PFSK-1 (cell line): ENCODE data around the gene GNAT2.

Experiments used
- FOXP2 ChIP-seq: optimal IDR thresholded peaks from 2 replicates; pipeline ENCODE3; 2011; ENCODE audit warnings: borderline replicate concordance, control low read depth, inconsistent platforms; ENCODE audit not compliant: insufficient read depth; ENCODE audit errors: extremely low read length, extremely low read depth
- POLR2AphosphoS5 ChIP-seq: IDR thresholded peaks from 2 replicates; pipeline ENCODE4 v1.6.1; 2012; ENCODE audit warnings: low read depth, mild to moderate bottlenecking, control low read depth, low read length, moderate library complexity
- SIN3A ChIP-seq: IDR thresholded peaks from 2 replicates; pipeline ENCODE4 v1.6.1; 2012; ENCODE audit warnings: mild to moderate bottlenecking, low read length, moderate library complexity, borderline replicate concordance; ENCODE audit not compliant: insufficient read depth
- TAF1 ChIP-seq: IDR thresholded peaks from 2 replicates; pipeline ENCODE4 v1.6.1; 2012; ENCODE audit warnings: low read length, control low read depth, borderline replicate concordance; ENCODE audit not compliant: insufficient read depth
- TF ChIP-seq, protein P1 (sequence below), 2 experiments: IDR thresholded peaks; 2 replicates each; pipeline versions ENCODE4 v1.6.1 to v1.8.0; 2011 to 2012; ENCODE audit warnings: low read depth in 2 of 2, low read length in 2 of 2, control low read depth in 1 of 2, inconsistent platforms in 1 of 2, mild to moderate bottlenecking in 1 of 2, moderate library complexity in 1 of 2; ENCODE audit not compliant: insufficient read depth in 1 of 2

GNAT2 gene

DNA sequence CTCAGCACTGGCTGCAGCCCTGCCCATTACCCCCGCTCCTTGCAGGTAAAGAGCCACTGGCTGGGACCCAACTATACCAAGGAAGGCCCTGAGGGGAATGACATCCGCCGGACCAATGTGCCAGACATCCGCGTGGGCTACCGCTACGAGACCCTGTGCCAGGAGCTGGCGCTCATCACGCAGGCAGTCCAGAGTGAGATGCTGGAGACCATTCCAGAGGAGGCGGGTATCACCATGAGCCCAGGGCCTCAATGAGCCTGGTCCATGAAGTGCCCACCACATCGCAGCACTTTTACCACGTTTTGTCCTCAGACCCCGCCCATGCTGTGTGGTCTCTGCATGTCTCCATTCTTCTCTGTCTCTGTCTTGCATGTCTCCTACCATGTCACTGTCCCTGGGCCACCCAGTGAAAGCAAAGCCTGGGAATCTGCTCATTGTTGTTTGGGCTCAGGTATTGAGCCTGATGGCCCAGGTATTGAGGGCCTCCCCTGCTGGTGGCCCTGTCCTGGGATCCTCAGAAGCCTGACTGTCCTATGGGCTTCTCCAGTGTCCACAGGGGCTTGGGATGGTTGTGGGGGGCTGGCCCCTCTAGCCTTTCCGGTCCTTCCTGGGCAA is 11.6 kb upstream of the GNAT2 start:
- TF ChIP-seq POLR2AphosphoS5 (no peak), FOXP2 (no peak), SIN3A (no peak), TAF1 (no peak)
- TF ChIP-seq, protein P1, sequence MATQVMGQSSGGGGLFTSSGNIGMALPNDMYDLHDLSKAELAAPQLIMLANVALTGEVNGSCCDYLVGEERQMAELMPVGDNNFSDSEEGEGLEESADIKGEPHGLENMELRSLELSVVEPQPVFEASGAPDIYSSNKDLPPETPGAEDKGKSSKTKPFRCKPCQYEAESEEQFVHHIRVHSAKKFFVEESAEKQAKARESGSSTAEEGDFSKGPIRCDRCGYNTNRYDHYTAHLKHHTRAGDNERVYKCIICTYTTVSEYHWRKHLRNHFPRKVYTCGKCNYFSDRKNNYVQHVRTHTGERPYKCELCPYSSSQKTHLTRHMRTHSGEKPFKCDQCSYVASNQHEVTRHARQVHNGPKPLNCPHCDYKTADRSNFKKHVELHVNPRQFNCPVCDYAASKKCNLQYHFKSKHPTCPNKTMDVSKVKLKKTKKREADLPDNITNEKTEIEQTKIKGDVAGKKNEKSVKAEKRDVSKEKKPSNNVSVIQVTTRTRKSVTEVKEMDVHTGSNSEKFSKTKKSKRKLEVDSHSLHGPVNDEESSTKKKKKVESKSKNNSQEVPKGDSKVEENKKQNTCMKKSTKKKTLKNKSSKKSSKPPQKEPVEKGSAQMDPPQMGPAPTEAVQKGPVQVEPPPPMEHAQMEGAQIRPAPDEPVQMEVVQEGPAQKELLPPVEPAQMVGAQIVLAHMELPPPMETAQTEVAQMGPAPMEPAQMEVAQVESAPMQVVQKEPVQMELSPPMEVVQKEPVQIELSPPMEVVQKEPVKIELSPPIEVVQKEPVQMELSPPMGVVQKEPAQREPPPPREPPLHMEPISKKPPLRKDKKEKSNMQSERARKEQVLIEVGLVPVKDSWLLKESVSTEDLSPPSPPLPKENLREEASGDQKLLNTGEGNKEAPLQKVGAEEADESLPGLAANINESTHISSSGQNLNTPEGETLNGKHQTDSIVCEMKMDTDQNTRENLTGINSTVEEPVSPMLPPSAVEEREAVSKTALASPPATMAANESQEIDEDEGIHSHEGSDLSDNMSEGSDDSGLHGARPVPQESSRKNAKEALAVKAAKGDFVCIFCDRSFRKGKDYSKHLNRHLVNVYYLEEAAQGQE (IDR thresholded peaks at IDR 0.05; ENCODE audit: insufficient read depth in 1 of 2, low read depth in 2 of 2, low read length in 2 of 2) = no peak

DNA sequence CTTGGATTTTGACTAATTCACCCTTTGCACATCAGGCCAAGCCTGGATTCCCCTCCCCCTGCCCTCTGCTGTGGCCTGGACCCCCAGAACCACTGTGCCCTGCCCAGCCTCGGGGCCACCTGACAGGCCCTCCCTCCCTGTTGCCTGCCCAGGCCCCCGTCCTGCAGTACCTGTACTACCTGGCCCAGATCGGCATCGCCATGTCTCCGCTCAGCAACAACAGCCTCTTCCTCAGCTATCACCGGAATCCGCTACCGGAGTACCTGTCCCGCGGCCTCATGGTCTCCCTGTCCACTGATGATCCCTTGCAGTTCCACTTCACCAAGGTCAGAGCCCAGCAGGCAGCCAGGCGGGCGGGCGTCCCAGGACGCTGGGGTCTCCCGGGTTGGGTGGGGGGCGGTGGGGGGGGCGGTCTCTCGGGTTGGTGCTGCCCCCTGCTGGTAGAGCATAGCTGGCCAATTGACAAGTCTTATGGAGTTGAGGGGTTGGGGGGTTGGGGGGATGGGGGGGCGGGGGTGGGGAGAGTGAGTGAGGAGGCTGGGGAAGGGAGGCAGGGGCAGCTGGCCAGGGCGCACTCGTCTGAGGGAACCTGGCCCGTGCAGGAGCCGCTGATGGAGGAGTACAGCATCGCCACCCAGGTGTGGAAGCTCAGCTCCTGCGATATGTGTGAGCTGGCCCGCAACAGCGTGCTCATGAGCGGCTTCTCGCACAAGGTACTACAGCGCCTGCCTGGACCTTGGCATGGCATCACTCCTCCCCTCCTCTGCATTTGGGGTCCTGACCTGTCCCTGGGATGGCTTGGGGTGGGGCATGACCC is 10.9 kb upstream of the GNAT2 start:
- TF ChIP-seq SIN3A (no peak), POLR2AphosphoS5 (no peak), FOXP2 (no peak), TAF1 (no peak)
- TF ChIP-seq, protein P1 (IDR thresholded peaks at IDR 0.05; ENCODE audit: insufficient read depth in 1 of 2, low read depth in 2 of 2, low read length in 2 of 2) = no peak

DNA sequence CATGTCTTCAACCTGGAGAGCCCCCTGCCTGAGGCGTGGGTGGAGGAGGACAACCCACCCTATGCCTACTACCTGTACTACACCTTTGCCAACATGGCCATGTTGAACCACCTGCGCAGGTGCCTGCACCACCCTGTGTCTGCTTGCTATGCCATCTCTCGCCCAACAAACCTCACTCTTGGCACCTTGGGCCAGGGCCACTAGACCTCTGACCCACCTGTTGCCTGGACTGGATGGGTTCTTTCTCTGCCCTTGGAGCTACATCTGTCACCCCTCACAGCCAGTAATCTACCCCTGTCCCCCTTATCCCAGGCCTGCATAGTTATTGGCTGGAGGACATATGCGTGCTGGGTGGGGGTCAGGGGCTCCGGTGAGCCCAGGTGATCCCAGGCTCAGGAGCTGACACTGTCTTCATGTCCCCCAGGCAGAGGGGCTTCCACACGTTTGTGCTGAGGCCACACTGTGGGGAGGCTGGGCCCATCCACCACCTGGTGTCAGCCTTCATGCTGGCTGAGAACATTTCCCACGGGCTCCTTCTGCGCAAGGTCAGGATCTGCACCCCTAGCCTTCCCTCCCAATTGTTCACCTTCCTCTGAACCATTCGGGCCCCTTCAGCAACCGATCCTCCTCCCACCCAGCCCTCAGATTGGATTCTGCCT is 10.1 kb upstream of the GNAT2 start:
- TF ChIP-seq, protein P1 (IDR thresholded peaks at IDR 0.05; ENCODE audit: insufficient read depth in 1 of 2, low read depth in 2 of 2, low read length in 2 of 2) = no peak
- TF ChIP-seq FOXP2 (no peak), TAF1 (no peak), SIN3A (no peak), POLR2AphosphoS5 (no peak)

DNA sequence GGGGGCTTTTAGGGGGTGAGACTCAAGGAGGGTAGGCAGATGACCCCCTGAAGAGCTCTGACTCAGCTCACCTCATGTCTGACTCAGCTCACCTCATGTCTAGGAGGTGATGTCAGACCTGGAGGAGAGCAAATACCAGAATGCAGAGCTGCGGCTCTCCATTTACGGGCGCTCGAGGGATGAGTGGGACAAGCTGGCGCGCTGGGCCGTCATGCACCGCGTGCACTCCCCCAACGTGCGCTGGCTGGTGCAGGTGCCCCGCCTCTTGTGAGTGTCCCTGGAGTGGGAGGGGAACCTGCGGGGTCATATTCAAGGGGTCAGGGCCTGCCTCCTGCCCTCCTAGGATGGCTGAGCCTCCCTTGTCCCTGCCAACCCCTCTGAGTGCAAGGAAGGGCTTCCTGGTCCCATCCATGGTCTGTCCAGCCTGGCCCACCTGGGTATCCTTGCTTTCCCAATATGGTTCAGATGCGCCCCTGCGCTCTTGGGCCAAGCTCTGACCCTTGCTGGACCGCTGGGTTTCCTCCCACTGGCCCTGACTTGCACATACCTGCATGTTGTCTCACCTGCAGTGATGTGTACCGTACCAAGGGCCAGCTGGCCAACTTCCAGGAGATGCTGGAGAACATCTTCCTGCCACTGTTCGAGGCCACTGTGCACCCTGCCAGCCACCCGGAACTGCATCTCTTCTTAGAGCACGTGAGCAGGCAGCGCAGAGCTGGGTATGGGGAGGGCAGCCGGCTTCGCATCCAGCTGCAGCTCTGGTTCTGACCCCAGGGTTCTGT is 9.3 kb upstream of the GNAT2 start:
- TF ChIP-seq, protein P1 (IDR thresholded peaks at IDR 0.05; ENCODE audit: insufficient read depth in 1 of 2, low read depth in 2 of 2, low read length in 2 of 2) = no peak
- no peak for TF ChIP-seq FOXP2
- no peak for TF ChIP-seq POLR2AphosphoS5
- no peak for TF ChIP-seq SIN3A
- TF ChIP-seq TAF1 = no peak
